CD8-positive, alpha-beta memory T cell (primary cell): Measurements from ENCODE around the gene CERS2. TPM values are rescaled to one million over a fixed set of nuclear protein-coding genes. Genes with fewer than 3 reads are reported as not detected.
A peak's percentile ranks its signal among the peaks of the same experiment; 100 is the strongest.

Experiments
- CTCF ChIA-PET: fragments of 350-600 bp; sonication (Branson Sonifier 250); formaldehyde crosslinking; loops from one replicate; lab custom pipeline; 2021; ENCODE audit warnings: antibody characterized with exemption; lab: Charles Lee
- POLR2A ChIA-PET: fragments of 350-600 bp; sonication (Branson Sonifier 250); formaldehyde crosslinking; loops from one replicate; lab custom pipeline; 2021; ENCODE audit warnings: antibody characterized with exemption; lab: Charles Lee
- DNase-seq, 5 donors: peaks; one replicate each; pipeline versions ENCODE4 v3.0.0 to v3.0.0-alpha.2; 2020 to 2022; ENCODE audit warnings: mixed read lengths in 1 of 5
- H3K27ac ChIP-seq: one replicate; pipeline ENCODE4 v1.7.0; 2013; ENCODE audit warnings: low read depth, mild to moderate bottlenecking, low read length, moderate library complexity
- H3K27me3 ChIP-seq: 2 replicates; pipeline ENCODE4 v1.7.0; 2013; ENCODE audit warnings: low read length, mild to moderate bottlenecking; ENCODE audit not compliant: insufficient read depth, poor library complexity, severe bottlenecking
- H3K36me3 ChIP-seq: 2 replicates; pipeline ENCODE4 v1.7.0; 2013; ENCODE audit warnings: mild to moderate bottlenecking, low read length, moderate library complexity; ENCODE audit not compliant: insufficient read depth
- H3K4me1 ChIP-seq: 2 replicates; pipeline ENCODE4 v1.7.0; 2013; ENCODE audit warnings: mild to moderate bottlenecking, low read length, moderate library complexity; ENCODE audit not compliant: insufficient read depth
- H3K4me3 ChIP-seq: 2 replicates; pipeline ENCODE4 v1.7.0; 2013; ENCODE audit warnings: mild to moderate bottlenecking, low read length
- H3K9me3 ChIP-seq: 2 replicates; pipeline ENCODE4 v1.7.0; 2013; ENCODE audit warnings: mild to moderate bottlenecking, low read length
- H3K27ac Mint-ChIP-seq, 8 donors: one replicate each; pipeline ENCODE4 v1.8.0; 2020 to 2021; ENCODE audit warnings: mixed read lengths in 8 of 8, mild to moderate bottlenecking in 6 of 8, inconsistent platforms in 3 of 8, moderate library complexity in 3 of 8
- H3K27me3 Mint-ChIP-seq, 2 donors: one replicate each; pipeline ENCODE4 v1.8.0; 2020 to 2021; ENCODE audit warnings: mixed read lengths in 2 of 2, mild to moderate bottlenecking in 1 of 2, moderate library complexity in 1 of 2
- H3K36me3 Mint-ChIP-seq, 3 donors: one replicate each; pipeline ENCODE4 v1.8.0; 2020 to 2021; ENCODE audit warnings: mixed read lengths in 3 of 3, inconsistent platforms in 1 of 3, mild to moderate bottlenecking in 1 of 3
- H3K4me1 Mint-ChIP-seq, 3 donors: one replicate each; pipeline ENCODE4 v1.8.0; 2020 to 2021; ENCODE audit warnings: mixed read lengths in 3 of 3, inconsistent platforms in 1 of 3, mild to moderate bottlenecking in 1 of 3
- H3K4me3 Mint-ChIP-seq, 7 donors: one replicate each; pipeline ENCODE4 v1.8.0; 2020 to 2021; ENCODE audit warnings: mixed read lengths in 7 of 7, mild to moderate bottlenecking in 6 of 7, moderate library complexity in 4 of 7, inconsistent platforms in 2 of 7
- H3K9me3 Mint-ChIP-seq, 5 donors: one replicate each; pipeline ENCODE4 v1.8.0; 2020 to 2022; ENCODE audit warnings: mixed read lengths in 5 of 5, mild to moderate bottlenecking in 3 of 5, moderate library complexity in 2 of 5, inconsistent platforms in 1 of 5
- polyA plus RNA-seq: library from polyadenylated mRNA; unstranded; fragments of 300-500 nt; fragmentation: Illumina TruSeq; gene quantifications from one replicate; pipeline ENCODE4 v1.2.3, GENCODE V29; 2021
- total RNA-seq, 2 experiments: library from RNA; stranded (reverse); gene quantifications; one replicate each; pipeline ENCODE4 v1.2.3, GENCODE V29; 2021

CERS2 gene
- total and polyA plus RNA-seq, 3 experiments from 2014 or later = 167 to 232 (median 224) TPM

- CTCF ChIA-PET = interaction anchor here (1.1 to 5.7 kb wide), 2 partner anchors 13 to 15 kb away, joined by 3 to 19 read pairs; partner anchors contain the start of gene ANXA9
- peaks cover 10 to 19% (median 14%) of the 10 kb centered on the region in 3 donors for H3K4me1 Mint-ChIP-seq
- peaks cover 56% of the 10 kb centered on the region for H3K36me3 ChIP-seq
- H3K27me3 Mint-ChIP-seq = no peaks in the 10 kb centered on the region
- peaks cover 0 to 80% (median 18%) of the 10 kb centered on the region in 3 donors for H3K36me3 Mint-ChIP-seq
- no peak overlapping the region for H3K27ac Mint-ChIP-seq
- H3K27ac ChIP-seq = no peak overlapping the region
- H3K4me3 ChIP-seq = no peak overlapping the region
- no peaks in the 10 kb centered on the region for H3K9me3 Mint-ChIP-seq
- no peak overlapping the region for H3K4me3 Mint-ChIP-seq
- H3K4me1 ChIP-seq = peaks cover 8% of the 10 kb centered on the region
- no peaks in the 10 kb centered on the region for H3K27me3 ChIP-seq
- H3K9me3 ChIP-seq = no peaks in the 10 kb centered on the region
- no peak for DNase-seq
- POLR2A ChIA-PET = no interaction called here
These were observed 8.6 kb downstream of the CERS2 start for GRCh38 chr1:150966011-150966410.

- peak overlapping the region in 2 of 8 donors; percentile 47 to 56 for H3K27ac Mint-ChIP-seq
- no peak for DNase-seq
- ChIA-PET POLR2A (no interaction called here), CTCF (interaction anchor here (1.1 kb wide), 1 partner anchor 13 kb away, joined by 3 read pairs; no protein-coding TSS in a partner anchor)
- H3K36me3 ChIP-seq = peaks cover 60% of the 10 kb centered on the region
- H3K27me3 Mint-ChIP-seq = no peaks in the 10 kb centered on the region
- no peaks in the 10 kb centered on the region for H3K9me3 Mint-ChIP-seq
- peaks cover 4% of the 10 kb centered on the region for H3K4me1 ChIP-seq
- no peaks in the 10 kb centered on the region for H3K27me3 ChIP-seq
- H3K4me3 ChIP-seq = no peak overlapping the region
- peaks cover 6 to 15% (median 10%) of the 10 kb centered on the region in 3 donors for H3K4me1 Mint-ChIP-seq
- no peak overlapping the region for H3K4me3 Mint-ChIP-seq
- no peak overlapping the region for H3K27ac ChIP-seq
- H3K9me3 ChIP-seq = no peaks in the 10 kb centered on the region
- H3K36me3 Mint-ChIP-seq = peaks cover 0 to 84% (median 19%) of the 10 kb centered on the region in 3 donors
These were observed 9.0 kb downstream of the CERS2 start for GRCh38 chr1:150965605-150966004.

GRCh38 chr1:150964164-150964489 lies 10.5 kb downstream of the CERS2 start:
- H3K9me3 Mint-ChIP-seq = no peaks in the 10 kb centered on the region
- Histone ChIP-seq H3K27ac (no peak overlapping the region), H3K4me3 (no peak overlapping the region), H3K36me3 (peaks cover 66% of the 10 kb centered on the region), H3K4me1 (no peaks in the 10 kb centered on the region), H3K27me3 (no peaks in the 10 kb centered on the region), H3K9me3 (no peaks in the 10 kb centered on the region)
- peaks cover 2 to 5% (median 4%) of the 10 kb centered on the region in 3 donors for H3K4me1 Mint-ChIP-seq
- ChIA-PET CTCF (interaction anchor here (0.7 kb wide), 1 partner anchor 10 kb away, joined by 3 read pairs; no protein-coding TSS in a partner anchor), POLR2A (no interaction called here)
- DNase-seq = no peak
- H3K36me3 Mint-ChIP-seq = peaks cover 4 to 93% (median 24%) of the 10 kb centered on the region in 3 donors
- H3K4me3 Mint-ChIP-seq = no peak overlapping the region
- no peaks in the 10 kb centered on the region for H3K27me3 Mint-ChIP-seq
- H3K27ac Mint-ChIP-seq = peak overlapping the region in 6 of 8 donors; percentile 26 to 83 (median 52)

GRCh38 chr1:150963321-150964163 lies 11.1 kb downstream of the CERS2 start:
- H3K27me3 Mint-ChIP-seq = no peaks in the 10 kb centered on the region
- Histone ChIP-seq H3K4me3 (no peak overlapping the region), H3K4me1 (no peaks in the 10 kb centered on the region), H3K9me3 (no peaks in the 10 kb centered on the region), H3K36me3 (peaks cover 64% of the 10 kb centered on the region), H3K27ac (no peak overlapping the region), H3K27me3 (no peaks in the 10 kb centered on the region)
- H3K4me1 Mint-ChIP-seq = peaks cover 0 to under 1% (median 0%) of the 10 kb centered on the region in 3 donors
- no peaks in the 10 kb centered on the region for H3K9me3 Mint-ChIP-seq
- CTCF ChIA-PET = interaction anchor here (0.7 kb wide), 1 partner anchor 10 kb away, joined by 3 read pairs; no protein-coding TSS in a partner anchor
- H3K36me3 Mint-ChIP-seq = peaks cover 5 to 92% (median 26%) of the 10 kb centered on the region in 3 donors
- DNase-seq = no peak
- POLR2A ChIA-PET = no interaction called here
- no peak overlapping the region for H3K4me3 Mint-ChIP-seq
- peak overlapping the region in 4 of 8 donors; percentile 43 to 83 (median 56) for H3K27ac Mint-ChIP-seq

- Histone ChIP-seq H3K4me3 (no peak overlapping the region), H3K4me1 (no peaks in the 10 kb centered on the region), H3K27ac (no peak overlapping the region), H3K9me3 (no peaks in the 10 kb centered on the region), H3K36me3 (peaks cover 50% of the 10 kb centered on the region), H3K27me3 (no peaks in the 10 kb centered on the region)
- H3K27ac Mint-ChIP-seq = peak overlapping the region in 2 of 8 donors; percentile 55 to 73
- ChIA-PET CTCF (no interaction called here), POLR2A (no interaction called here)
- no peaks in the 10 kb centered on the region for H3K9me3 Mint-ChIP-seq
- no peaks in the 10 kb centered on the region for H3K27me3 Mint-ChIP-seq
- no peak overlapping the region for H3K4me3 Mint-ChIP-seq
- DNase-seq = no peak
- peaks cover 5 to 86% (median 26%) of the 10 kb centered on the region in 3 donors for H3K36me3 Mint-ChIP-seq
- no peaks in the 10 kb centered on the region for H3K4me1 Mint-ChIP-seq
These were observed 12.9 kb downstream of the CERS2 start for GRCh38 chr1:150961756-150962155.

- H3K27me3 ChIP-seq = no peaks in the 10 kb centered on the region
- H3K4me3 ChIP-seq = no peak overlapping the region
- no peaks in the 10 kb centered on the region for H3K4me1 ChIP-seq
- CTCF ChIA-PET = no interaction called here
- H3K36me3 Mint-ChIP-seq = peaks cover 5 to 81% (median 21%) of the 10 kb centered on the region in 3 donors
- H3K4me1 Mint-ChIP-seq = no peaks in the 10 kb centered on the region
- no peak overlapping the region for H3K4me3 Mint-ChIP-seq
- no peak overlapping the region for H3K27ac ChIP-seq
- peak overlapping the region in 2 of 8 donors; percentile 2 to 61 for H3K27ac Mint-ChIP-seq
- peaks cover 40% of the 10 kb centered on the region for H3K36me3 ChIP-seq
- DNase-seq = no peak
- no peaks in the 10 kb centered on the region for H3K9me3 ChIP-seq
- POLR2A ChIA-PET = no interaction called here
- H3K27me3 Mint-ChIP-seq = no peaks in the 10 kb centered on the region
- no peaks in the 10 kb centered on the region for H3K9me3 Mint-ChIP-seq
These were observed 14.0 kb downstream of the CERS2 start for GRCh38 chr1:150960646-150961045.

GRCh38 chr1:150957666-150958065 lies 17.0 kb downstream of the CERS2 start:
- Mint-ChIP-seq H3K36me3 (peaks cover 5 to 78% (median 25%) of the 10 kb centered on the region in 3 donors), H3K4me1 (no peaks in the 10 kb centered on the region), H3K27ac (no peak overlapping the region), H3K9me3 (no peaks in the 10 kb centered on the region), H3K27me3 (no peaks in the 10 kb centered on the region), H3K4me3 (no peak overlapping the region)
- CTCF ChIA-PET = no interaction called here
- Histone ChIP-seq H3K4me3 (no peak overlapping the region), H3K27ac (no peak overlapping the region), H3K36me3 (peaks cover 25% of the 10 kb centered on the region), H3K9me3 (no peaks in the 10 kb centered on the region), H3K4me1 (no peaks in the 10 kb centered on the region), H3K27me3 (no peaks in the 10 kb centered on the region)
- no peak for DNase-seq
- POLR2A ChIA-PET = interaction anchor here (0.6 to 0.9 kb wide), 3 partner anchors 17 to 343 kb away, joined by 3 to 6 read pairs (median 5); no protein-coding TSS in a partner anchor

GRCh38 chr1:150955280-150955679 lies 19.4 kb downstream of the CERS2 start:
- Histone ChIP-seq H3K4me3 (no peak overlapping the region), H3K36me3 (peaks cover 26% of the 10 kb centered on the region), H3K27ac (no peak overlapping the region), H3K4me1 (no peaks in the 10 kb centered on the region), H3K27me3 (no peaks in the 10 kb centered on the region), H3K9me3 (no peaks in the 10 kb centered on the region)
- Mint-ChIP-seq H3K36me3 (peaks cover 9 to 80% (median 25%) of the 10 kb centered on the region in 3 donors), H3K4me1 (no peaks in the 10 kb centered on the region), H3K27me3 (no peaks in the 10 kb centered on the region), H3K9me3 (no peaks in the 10 kb centered on the region), H3K4me3 (no peak overlapping the region), H3K27ac (peak overlapping the region in 3 of 8 donors; percentile 23 to 72 (median 42))
- CTCF ChIA-PET = no interaction called here
- POLR2A ChIA-PET = no interaction called here
- DNase-seq = no peak
